Fibroblast of skin of abdomen (primary cell): ENCODE results near the gene SRC.

Experiments
- DNase-seq: peaks from one replicate; pipeline ENCODE4 v3.0.0-alpha.2; 2013

The SRC gene

DNA sequence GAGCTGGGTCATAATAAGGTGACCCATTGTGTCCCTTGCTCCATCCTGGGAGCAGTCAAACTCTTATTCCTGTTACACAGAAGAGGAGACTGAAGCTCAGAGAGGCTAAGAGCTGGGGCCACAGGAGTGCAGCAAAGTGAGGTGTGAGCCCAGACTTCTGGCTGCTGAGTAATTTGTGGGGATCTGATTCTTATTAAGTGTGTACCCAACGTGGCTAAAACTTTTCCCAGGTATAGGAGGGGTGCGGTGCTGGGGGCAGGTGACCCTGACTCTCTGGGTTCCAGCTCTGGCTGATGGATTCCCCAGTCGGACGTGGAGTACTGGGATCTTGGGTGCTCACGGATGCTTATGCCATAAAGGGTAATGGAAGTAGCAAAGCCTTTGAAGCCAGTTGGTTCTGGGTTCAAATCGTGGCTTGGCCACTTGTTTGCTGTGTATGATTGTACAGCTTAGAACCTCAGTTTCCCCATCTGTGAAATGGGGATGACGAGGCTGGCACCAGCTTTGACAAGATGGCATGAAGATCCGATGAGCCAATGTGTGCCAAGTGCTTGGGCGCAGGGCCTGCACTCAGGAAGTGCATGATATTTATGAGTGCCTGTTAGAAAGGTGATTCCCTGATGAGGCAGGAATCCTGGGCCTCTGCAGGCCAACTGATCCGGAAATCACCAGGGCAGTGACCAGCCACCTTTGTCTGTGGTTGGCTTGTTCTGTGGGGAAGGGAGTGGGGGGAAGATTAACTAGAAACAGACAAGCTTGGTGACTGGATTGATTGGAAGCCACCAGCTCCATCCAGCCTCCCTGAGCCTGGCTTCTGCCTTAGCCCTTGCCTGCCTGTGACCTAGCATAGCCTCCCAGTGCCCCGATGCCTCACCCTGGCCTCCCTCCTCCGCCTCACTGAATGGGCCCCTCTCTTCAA lies 6.0 kb downstream of the SRC start:
- DNase-seq = no peak

DNA sequence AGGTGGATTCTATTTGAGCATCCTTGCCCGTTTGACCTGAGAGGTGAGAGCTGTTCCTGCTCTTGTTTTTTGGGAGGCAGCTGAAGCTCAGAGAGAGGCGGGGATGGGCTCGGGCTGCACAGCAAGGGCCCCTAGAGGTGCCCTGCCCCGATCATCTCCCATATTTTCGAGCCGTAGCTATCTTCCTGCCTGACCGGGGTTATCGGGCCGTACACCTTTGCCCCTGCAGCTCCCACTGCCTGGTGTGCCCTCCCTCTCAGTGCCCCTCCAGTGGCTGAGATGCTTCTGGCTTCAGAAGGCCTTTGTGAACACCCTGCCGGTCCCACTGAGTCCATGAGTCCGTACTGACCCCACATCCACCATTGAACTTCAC lies 6.7 kb downstream of the SRC start:
- DNase-seq = no peak

- no peak for DNase-seq
These were observed 7.4 kb downstream of the SRC start for GRCh38 chr20:37353285-37353849.

DNA sequence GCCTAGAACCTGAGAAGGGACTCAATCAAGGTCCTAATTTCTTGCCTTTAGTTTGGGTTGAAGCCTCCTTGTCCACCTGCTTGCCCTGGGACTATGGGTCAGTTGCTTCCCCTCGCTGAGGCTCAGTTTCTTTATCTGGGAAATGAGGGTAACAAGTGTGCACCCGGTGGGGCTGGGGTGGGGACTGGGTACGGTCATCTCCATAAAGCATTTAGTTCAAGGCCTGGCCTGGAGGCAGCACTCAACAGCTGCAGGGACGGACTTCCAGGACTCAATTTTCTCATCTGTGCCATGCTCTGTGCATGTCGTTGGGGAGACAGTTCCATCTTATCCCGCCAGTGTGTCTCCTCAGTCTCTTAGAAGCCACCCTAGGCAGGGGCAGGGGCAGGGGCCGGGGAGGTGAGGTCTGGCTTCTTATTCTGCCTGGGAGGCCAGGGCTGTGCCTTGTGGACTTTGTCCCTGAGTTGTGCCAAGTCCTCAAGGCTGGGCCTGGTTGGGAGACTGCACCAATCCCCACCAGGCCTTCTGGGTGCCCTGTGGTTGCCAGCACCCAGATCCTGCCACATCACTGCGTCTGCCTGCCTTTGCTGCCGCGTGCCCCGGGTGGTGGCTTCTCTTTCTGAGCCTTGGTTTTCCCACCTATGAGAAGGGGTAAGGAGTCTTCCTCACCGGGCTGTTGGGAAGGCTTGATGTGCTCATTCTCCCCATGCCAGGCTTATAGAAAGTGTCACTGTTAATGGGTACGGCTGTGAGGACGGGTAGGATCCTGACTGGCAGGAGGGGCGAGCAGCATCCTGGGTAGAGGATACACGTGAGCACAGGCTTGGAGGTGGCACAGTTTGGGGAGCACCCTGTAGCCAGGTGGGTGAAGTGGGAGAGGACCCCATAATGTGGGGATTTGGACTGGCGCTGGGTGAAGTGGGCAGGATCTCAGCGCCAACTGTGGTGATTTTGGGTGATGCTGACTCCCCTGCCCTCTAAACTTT lies 8.6 kb downstream of the SRC start:
- no peak for DNase-seq

DNA sequence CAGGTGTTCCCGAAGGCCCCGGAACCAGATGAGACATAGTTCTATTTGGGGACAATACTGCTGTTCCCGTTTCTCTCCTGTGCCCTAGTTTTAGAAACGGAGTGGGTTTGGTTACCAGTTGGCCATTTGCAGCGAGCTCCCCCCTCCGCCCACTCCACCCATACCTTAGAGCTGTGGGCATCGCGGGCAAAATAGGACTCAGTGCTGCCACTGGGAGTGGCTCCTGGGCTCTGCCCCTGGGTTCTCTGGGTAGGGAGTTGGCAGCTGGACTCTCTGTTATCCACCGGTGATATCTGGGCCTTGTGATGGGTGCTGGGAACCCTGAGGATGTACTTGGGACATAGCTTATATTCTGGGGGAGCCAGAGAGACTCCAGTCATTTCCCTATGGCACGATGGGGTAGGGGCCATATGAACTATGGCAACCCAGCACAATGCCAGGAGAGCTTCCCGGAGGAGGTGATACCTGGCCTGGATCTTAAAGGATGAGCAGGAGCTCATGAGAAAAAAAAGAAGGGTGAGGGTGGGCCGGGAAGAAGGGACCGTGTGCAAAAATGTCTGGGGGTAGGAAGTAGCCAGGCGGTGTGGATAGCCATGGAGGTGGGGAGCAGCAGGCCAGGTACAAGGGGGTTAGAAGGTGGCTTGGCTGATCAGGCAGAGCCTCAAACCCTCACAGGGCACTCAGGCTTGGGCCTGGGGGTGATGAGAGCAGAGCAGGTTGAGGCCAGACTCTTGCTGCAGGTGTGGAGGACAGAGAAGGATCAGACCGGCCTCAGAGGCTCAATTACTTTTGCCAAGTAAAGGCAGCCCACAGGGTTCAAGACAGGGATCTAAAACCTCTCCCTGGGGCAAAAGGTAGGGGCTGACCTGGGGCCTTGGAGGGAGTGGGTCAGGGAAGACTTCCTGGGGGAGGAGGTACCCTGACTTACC lies 9.6 kb downstream of the SRC start:
- DNase-seq = no peak

GRCh38 chr20:37356387-37356786 lies 10.4 kb downstream of the SRC start:
- DNase-seq = no peak

DNA sequence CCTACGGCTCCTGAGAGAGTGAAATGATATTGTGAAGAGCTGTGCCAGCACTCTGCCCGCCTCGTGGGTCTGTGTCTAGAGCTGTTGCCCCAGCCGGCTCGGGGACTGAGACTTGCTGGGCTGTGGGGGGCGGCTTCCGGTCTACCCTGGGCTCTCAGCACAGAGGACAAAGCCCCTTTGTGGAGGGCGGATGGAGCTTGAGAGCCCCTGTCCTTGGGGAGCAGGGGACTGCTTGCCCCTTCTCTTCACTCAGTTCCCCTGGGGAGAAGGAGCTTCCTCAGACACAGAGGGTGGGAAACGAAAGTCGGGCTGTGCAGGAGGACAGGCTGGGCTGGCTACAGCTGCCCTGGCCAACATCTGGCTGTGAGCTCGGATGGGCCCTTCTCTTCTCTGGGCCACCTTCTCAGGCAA lies 11.0 kb downstream of the SRC start:
- DNase-seq = no peak

DNA sequence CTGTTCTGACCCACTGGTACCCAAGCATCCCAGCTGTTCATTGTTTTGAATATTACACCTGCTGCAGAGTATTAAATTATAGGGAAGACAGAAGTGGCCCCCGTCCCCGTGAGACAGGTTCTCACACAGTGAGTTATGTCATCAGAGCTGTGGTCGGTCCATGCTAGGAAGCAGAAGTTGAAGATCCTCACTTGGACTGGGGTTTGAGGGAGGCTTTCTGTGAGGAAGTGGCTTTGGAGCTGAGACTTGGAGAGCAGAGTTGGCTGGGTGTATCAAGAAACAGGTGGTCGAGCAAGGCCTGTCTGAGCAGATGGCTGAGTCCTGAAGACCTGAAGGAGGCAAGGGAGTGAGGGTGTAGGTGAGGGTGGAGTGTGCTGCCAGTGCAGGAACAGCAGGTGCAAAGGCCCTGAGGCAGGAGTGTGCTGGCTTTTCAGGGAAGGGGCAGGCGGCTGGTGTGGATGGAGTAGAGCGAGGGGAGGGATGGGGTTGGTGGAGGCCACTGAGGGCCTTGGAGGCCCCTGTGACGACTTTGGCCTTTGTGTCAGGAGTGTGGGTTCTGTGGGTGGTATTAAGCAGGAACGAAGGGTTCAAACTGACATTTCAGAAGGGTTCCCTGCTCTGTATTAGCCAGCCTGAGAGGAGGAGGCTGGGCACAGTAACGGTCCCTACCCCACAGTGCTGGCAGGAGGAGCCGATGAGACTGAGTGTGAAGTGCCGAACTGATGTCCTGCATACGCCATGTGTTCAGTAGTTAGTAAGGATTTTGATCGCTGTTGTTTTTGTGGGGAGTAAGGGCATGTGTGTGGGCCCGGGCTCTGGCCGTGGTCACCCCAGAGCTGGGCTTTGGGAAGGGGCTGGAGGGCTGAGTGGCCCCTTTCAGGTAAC lies 11.8 kb downstream of the SRC start:
- DNase-seq = no peak

GRCh38 chr20:37358366-37359150 lies 12.6 kb downstream of the SRC start:
- no peak for DNase-seq

- DNase-seq = no peak
These were observed 13.4 kb downstream of the SRC start for GRCh38 chr20:37359331-37359730.

DNA sequence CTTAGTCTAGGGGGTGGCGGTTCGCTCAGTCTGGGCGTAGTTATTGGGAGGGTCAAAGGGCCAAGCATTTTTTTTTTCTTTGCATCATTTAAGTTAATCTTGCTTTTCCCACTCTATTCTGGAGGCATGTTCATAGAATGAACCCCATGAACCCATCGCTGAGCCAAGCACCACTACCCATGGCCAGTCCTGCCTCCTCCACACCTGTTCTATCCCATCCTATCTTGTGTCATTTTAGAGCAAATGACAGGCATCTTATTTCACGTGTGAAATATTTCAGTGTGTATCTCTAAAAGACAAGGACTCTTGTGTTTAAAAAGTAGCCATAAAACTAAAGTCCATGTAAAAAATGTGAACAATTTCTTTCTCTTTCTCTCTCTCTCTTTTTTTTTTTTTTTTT lies 13.9 kb downstream of the SRC start:
- no peak for DNase-seq

- DNase-seq = no peak
These were observed 14.6 kb downstream of the SRC start for GRCh38 chr20:37360391-37361115.

DNA sequence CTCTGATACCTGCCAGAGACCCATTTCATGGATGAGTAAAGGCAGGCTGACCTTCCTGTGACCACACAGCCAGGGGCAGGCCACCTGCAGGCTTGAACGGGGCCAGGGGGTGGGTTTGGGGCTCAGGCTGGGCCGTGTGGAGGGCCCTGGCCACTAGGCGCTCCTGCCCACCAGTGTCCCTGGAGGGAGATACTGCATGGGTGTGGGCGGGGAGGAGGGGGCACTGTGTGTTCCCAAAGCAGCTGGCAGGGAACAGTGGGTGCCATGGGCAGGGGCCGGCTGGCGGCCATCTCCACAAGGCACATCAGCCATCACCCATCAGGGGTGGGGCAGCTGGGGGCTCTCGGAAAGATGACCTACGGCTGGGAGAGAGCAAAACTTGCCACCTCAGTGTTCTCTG lies 15.4 kb downstream of the SRC start:
- DNase-seq = no peak

DNA sequence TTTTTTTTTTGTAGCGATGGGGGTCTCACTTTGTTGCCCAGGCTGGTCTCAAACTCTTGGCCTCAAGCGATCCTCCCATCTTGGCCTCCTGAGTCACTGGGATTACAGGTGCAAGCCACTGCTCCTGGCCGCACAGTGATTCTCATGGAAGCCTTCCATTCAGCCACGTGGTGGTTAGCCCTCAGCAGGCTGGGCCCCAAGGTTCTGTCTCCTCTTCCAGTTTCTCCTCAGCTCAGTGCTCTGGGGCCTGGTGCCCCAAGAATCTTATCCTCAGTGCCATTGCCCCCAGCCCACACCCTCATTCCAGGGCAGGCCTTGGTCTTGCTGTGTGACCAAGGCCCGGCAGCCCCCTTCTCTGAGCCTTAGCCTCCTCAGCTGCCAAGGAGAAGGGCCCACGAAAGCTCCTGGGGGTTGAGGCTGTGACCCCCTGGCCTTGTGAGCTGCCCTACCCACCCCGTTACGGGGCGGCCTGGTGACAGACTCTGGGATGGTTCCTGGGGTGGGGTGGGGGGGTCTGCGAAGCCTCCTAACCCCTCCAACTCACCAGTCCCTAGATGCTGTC lies 16.4 kb downstream of the SRC start:
- DNase-seq = no peak

DNA sequence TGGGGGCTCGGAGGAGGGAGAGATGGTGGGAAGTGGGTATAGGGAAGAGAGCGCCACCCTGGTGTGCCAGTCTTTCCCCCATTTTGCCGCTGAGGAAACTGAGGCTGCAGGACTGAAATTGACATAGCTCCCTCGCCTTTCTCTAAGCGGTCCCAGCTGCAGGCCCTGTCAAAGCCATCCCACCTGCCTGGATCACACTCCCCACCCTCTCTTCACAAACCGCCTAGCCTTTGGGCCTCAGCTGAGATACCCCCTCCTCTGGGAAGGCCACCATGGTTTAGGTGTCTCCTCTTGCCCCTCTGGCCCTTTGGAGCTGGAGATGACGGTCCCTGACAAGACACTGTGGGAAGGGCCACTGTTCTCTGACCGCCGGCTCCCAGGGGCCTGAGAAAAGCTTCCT lies 16.9 kb downstream of the SRC start:
- DNase-seq = no peak

GRCh38 chr20:37363221-37364012 lies 17.5 kb downstream of the SRC start:
- no peak for DNase-seq

DNA sequence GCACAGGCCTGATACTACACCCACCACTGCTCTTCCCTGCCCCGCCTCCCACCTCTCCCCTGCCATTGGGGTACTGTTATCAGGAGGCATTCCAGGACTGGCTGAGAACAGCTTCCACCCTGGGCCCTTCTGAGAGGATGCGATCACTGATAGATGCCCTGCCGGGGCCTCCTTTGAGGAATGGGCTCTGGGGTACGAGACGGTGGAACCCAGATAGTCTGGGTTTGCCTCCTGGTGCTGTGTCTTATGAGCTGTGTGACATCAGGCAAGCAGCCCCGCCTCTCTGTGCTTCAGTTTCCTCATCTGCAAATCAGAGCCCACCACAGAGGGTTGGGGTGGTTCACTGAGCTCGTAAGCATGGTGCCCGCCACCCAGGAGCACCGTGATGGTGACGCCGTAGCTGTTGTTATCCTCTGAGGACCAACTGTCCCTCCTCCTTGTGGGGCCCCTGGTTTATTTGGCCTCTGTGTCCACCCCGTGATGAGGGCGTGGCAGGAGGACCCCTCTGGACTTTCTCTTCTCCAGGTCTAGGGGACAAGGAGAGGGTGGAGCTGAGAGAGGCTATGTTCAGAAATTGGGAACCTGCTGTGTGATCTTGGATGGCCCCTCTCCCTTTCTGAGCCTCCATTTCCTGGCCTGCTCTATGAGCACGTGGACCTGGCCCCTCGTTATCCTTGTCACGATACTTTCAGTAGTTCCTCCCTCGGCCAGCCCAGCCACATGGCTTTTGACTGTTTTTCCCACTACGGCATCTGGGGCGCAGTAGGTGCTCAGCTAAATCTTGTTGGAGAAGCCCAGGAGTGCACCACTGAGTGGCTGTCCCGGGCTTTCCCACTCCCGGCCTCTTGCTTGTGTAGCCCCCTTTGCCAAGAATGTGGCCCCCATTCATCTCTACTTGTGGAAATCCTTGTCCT lies 18.3 kb downstream of the SRC start:
- no peak for DNase-seq
